CD8-positive, alpha-beta memory T cell (primary cell): ENCODE measurements around the gene SLC12A6. TPM values are rescaled to one million over a fixed set of nuclear protein-coding genes. Genes with fewer than 3 reads are reported as not detected.

ENCODE experiments used
- CTCF ChIA-PET: fragments of 350-600 bp; sonication (Branson Sonifier 250); formaldehyde crosslinking; loops from one replicate; lab custom pipeline; 2021; ENCODE audit warnings: antibody characterized with exemption; lab: Charles Lee
- POLR2A ChIA-PET: fragments of 350-600 bp; sonication (Branson Sonifier 250); formaldehyde crosslinking; loops from one replicate; lab custom pipeline; 2021; ENCODE audit warnings: antibody characterized with exemption; lab: Charles Lee
- DNase-seq, 5 donors: peaks; one replicate each; pipeline versions ENCODE4 v3.0.0 to v3.0.0-alpha.2; 2020 to 2022; ENCODE audit warnings: mixed read lengths in 1 of 5
- H3K27ac ChIP-seq: one replicate; pipeline ENCODE4 v1.7.0; 2013; ENCODE audit warnings: low read depth, mild to moderate bottlenecking, low read length, moderate library complexity
- H3K27me3 ChIP-seq: 2 replicates; pipeline ENCODE4 v1.7.0; 2013; ENCODE audit warnings: low read length, mild to moderate bottlenecking; ENCODE audit not compliant: insufficient read depth, poor library complexity, severe bottlenecking
- H3K36me3 ChIP-seq: 2 replicates; pipeline ENCODE4 v1.7.0; 2013; ENCODE audit warnings: mild to moderate bottlenecking, low read length, moderate library complexity; ENCODE audit not compliant: insufficient read depth
- H3K4me1 ChIP-seq: 2 replicates; pipeline ENCODE4 v1.7.0; 2013; ENCODE audit warnings: mild to moderate bottlenecking, low read length, moderate library complexity; ENCODE audit not compliant: insufficient read depth
- H3K4me3 ChIP-seq: 2 replicates; pipeline ENCODE4 v1.7.0; 2013; ENCODE audit warnings: mild to moderate bottlenecking, low read length
- H3K9me3 ChIP-seq: 2 replicates; pipeline ENCODE4 v1.7.0; 2013; ENCODE audit warnings: mild to moderate bottlenecking, low read length
- H3K27ac Mint-ChIP-seq, 8 donors: one replicate each; pipeline ENCODE4 v1.8.0; 2020 to 2021; ENCODE audit warnings: mixed read lengths in 8 of 8, mild to moderate bottlenecking in 6 of 8, inconsistent platforms in 3 of 8, moderate library complexity in 3 of 8
- H3K27me3 Mint-ChIP-seq, 2 donors: one replicate each; pipeline ENCODE4 v1.8.0; 2020 to 2021; ENCODE audit warnings: mixed read lengths in 2 of 2, mild to moderate bottlenecking in 1 of 2, moderate library complexity in 1 of 2
- H3K36me3 Mint-ChIP-seq, 3 donors: one replicate each; pipeline ENCODE4 v1.8.0; 2020 to 2021; ENCODE audit warnings: mixed read lengths in 3 of 3, inconsistent platforms in 1 of 3, mild to moderate bottlenecking in 1 of 3
- H3K4me1 Mint-ChIP-seq, 3 donors: one replicate each; pipeline ENCODE4 v1.8.0; 2020 to 2021; ENCODE audit warnings: mixed read lengths in 3 of 3, inconsistent platforms in 1 of 3, mild to moderate bottlenecking in 1 of 3
- H3K4me3 Mint-ChIP-seq, 7 donors: one replicate each; pipeline ENCODE4 v1.8.0; 2020 to 2021; ENCODE audit warnings: mixed read lengths in 7 of 7, mild to moderate bottlenecking in 6 of 7, moderate library complexity in 4 of 7, inconsistent platforms in 2 of 7
- H3K9me3 Mint-ChIP-seq, 5 donors: one replicate each; pipeline ENCODE4 v1.8.0; 2020 to 2022; ENCODE audit warnings: mixed read lengths in 5 of 5, mild to moderate bottlenecking in 3 of 5, moderate library complexity in 2 of 5, inconsistent platforms in 1 of 5
- polyA plus RNA-seq: library from polyadenylated mRNA; unstranded; fragments of 300-500 nt; fragmentation: Illumina TruSeq; gene quantifications from one replicate; pipeline ENCODE4 v1.2.3, GENCODE V29; 2021
- total RNA-seq, 2 experiments: library from RNA; stranded (reverse); gene quantifications; one replicate each; pipeline ENCODE4 v1.2.3, GENCODE V29; 2021

SLC12A6 gene
- total and polyA plus RNA-seq, 3 experiments from 2014 or later = 7.1 to 20.6 (median 19.2) TPM

GRCh38 chr15:34304613-34305012 lies 33.0 kb downstream of the SLC12A6 start:
- no peaks in the 10 kb centered on the region for H3K36me3 ChIP-seq
- ChIA-PET CTCF (no interaction called here), POLR2A (no interaction called here)
- H3K4me1 ChIP-seq = no peaks in the 10 kb centered on the region
- Mint-ChIP-seq H3K36me3 (peaks cover 0 to 11% (median 4%) of the 10 kb centered on the region in 3 donors), H3K4me1 (peaks cover 15 to 39% (median 26%) of the 10 kb centered on the region in 3 donors), H3K27me3 (no peaks in the 10 kb centered on the region), H3K27ac (peak overlapping the region in 1 of 8 donors; percentile 2), H3K9me3 (no peaks in the 10 kb centered on the region), H3K4me3 (no peak overlapping the region)
- H3K27ac ChIP-seq = no peak overlapping the region
- H3K4me3 ChIP-seq = no peak overlapping the region
- H3K27me3 ChIP-seq = no peaks in the 10 kb centered on the region
- no peak for DNase-seq
- no peaks in the 10 kb centered on the region for H3K9me3 ChIP-seq

GRCh38 chr15:34301058-34301457 lies 36.5 kb downstream of the SLC12A6 start:
- H3K27me3 ChIP-seq = no peaks in the 10 kb centered on the region
- ChIA-PET POLR2A (no interaction called here), CTCF (no interaction called here)
- DNase-seq = no peak
- Mint-ChIP-seq H3K36me3 (peaks cover 3 to 8% (median 4%) of the 10 kb centered on the region in 3 donors), H3K4me1 (peaks cover 26 to 51% (median 45%) of the 10 kb centered on the region in 3 donors), H3K4me3 (no peak overlapping the region), H3K27ac (no peak overlapping the region), H3K27me3 (no peaks in the 10 kb centered on the region), H3K9me3 (no peaks in the 10 kb centered on the region)
- H3K36me3 ChIP-seq = no peaks in the 10 kb centered on the region
- no peak overlapping the region for H3K27ac ChIP-seq
- no peaks in the 10 kb centered on the region for H3K9me3 ChIP-seq
- H3K4me3 ChIP-seq = no peak overlapping the region
- H3K4me1 ChIP-seq = peaks cover 3% of the 10 kb centered on the region

GRCh38 chr15:34297059-34297458 lies 40.5 kb downstream of the SLC12A6 start:
- ChIA-PET CTCF (no interaction called here), POLR2A (interaction anchor here (0.7 kb wide), 1 partner anchor 31 kb away, joined by 4 read pairs; no protein-coding TSS in a partner anchor)
- Histone ChIP-seq H3K9me3 (no peaks in the 10 kb centered on the region), H3K36me3 (no peaks in the 10 kb centered on the region), H3K27me3 (no peaks in the 10 kb centered on the region), H3K4me3 (no peak overlapping the region), H3K27ac (no peak overlapping the region), H3K4me1 (peaks cover 3% of the 10 kb centered on the region)
- Mint-ChIP-seq H3K4me3 (no peak overlapping the region), H3K9me3 (no peaks in the 10 kb centered on the region), H3K27ac (no peak overlapping the region), H3K4me1 (peaks cover 30 to 40% (median 32%) of the 10 kb centered on the region in 3 donors), H3K27me3 (no peaks in the 10 kb centered on the region), H3K36me3 (peaks cover 3 to 14% (median 4%) of the 10 kb centered on the region in 3 donors)
- no peak for DNase-seq

GRCh38 chr15:34292621-34293020 lies 45.0 kb downstream of the SLC12A6 start:
- Histone ChIP-seq H3K4me3 (no peak overlapping the region), H3K9me3 (no peaks in the 10 kb centered on the region), H3K27ac (no peak overlapping the region), H3K27me3 (no peaks in the 10 kb centered on the region), H3K36me3 (no peaks in the 10 kb centered on the region), H3K4me1 (peaks cover 3% of the 10 kb centered on the region)
- no peaks in the 10 kb centered on the region for H3K27me3 Mint-ChIP-seq
- peaks cover 8 to 18% (median 14%) of the 10 kb centered on the region in 3 donors for H3K4me1 Mint-ChIP-seq
- CTCF ChIA-PET = no interaction called here
- DNase-seq = no peak
- H3K36me3 Mint-ChIP-seq = peaks cover 8 to 23% (median 20%) of the 10 kb centered on the region in 3 donors
- H3K4me3 Mint-ChIP-seq = no peak overlapping the region
- H3K9me3 Mint-ChIP-seq = no peaks in the 10 kb centered on the region
- no peak overlapping the region for H3K27ac Mint-ChIP-seq
- POLR2A ChIA-PET = no interaction called here

GRCh38 chr15:34284937-34285336 lies 52.6 kb downstream of the SLC12A6 start:
- H3K4me3 Mint-ChIP-seq = no peak overlapping the region
- H3K4me3 ChIP-seq = no peak overlapping the region
- POLR2A ChIA-PET = no interaction called here

GRCh38 chr15:34282384-34282783 lies 55.2 kb downstream of the SLC12A6 start:
- Mint-ChIP-seq H3K27me3 (no peaks in the 10 kb centered on the region), H3K27ac (peak overlapping the region in 1 of 8 donors; percentile 40), H3K9me3 (no peaks in the 10 kb centered on the region), H3K36me3 (peaks cover 0 to 6% (median 0%) of the 10 kb centered on the region in 3 donors), H3K4me1 (peaks cover 13 to 26% (median 26%) of the 10 kb centered on the region in 3 donors), H3K4me3 (no peak overlapping the region)
- Histone ChIP-seq H3K9me3 (no peaks in the 10 kb centered on the region), H3K4me1 (peaks cover 7% of the 10 kb centered on the region), H3K36me3 (no peaks in the 10 kb centered on the region), H3K27me3 (no peaks in the 10 kb centered on the region), H3K4me3 (no peak overlapping the region), H3K27ac (no peak overlapping the region)
- DNase-seq = no peak
- ChIA-PET POLR2A (no interaction called here), CTCF (interaction anchor here (1.2 kb wide), 1 partner anchor 31 kb away, joined by 3 read pairs; no protein-coding TSS in a partner anchor)

More at GRCh38 chr15:34284937-34285336, 52.6 kb downstream of the SLC12A6 start:
- Mint-ChIP-seq H3K4me1 (peaks cover 11 to 20% (median 16%) of the 10 kb centered on the region in 3 donors), H3K9me3 (no peaks in the 10 kb centered on the region), H3K36me3 (peaks cover 1 to 15% (median 2%) of the 10 kb centered on the region in 3 donors), H3K27ac (peak overlapping the region in 6 of 8 donors; percentile 6 to 77 (median 24)), H3K27me3 (no peaks in the 10 kb centered on the region)
- CTCF ChIA-PET = no interaction called here
- H3K27ac ChIP-seq = no peak overlapping the region
- H3K4me1 ChIP-seq = peaks cover 7% of the 10 kb centered on the region
- H3K36me3 ChIP-seq = no peaks in the 10 kb centered on the region
- no peak for DNase-seq
- H3K9me3 ChIP-seq = no peaks in the 10 kb centered on the region
- H3K27me3 ChIP-seq = no peaks in the 10 kb centered on the region

GRCh38 chr15:34280193-34280592 lies 57.4 kb downstream of the SLC12A6 start:
- H3K36me3 Mint-ChIP-seq = peaks cover 0 to 6% (median under 1%) of the 10 kb centered on the region in 3 donors
- H3K4me1 Mint-ChIP-seq = peaks cover 9 to 33% (median 28%) of the 10 kb centered on the region in 3 donors
- ChIA-PET POLR2A (no interaction called here), CTCF (no interaction called here)
- H3K36me3 ChIP-seq = no peaks in the 10 kb centered on the region
- peaks cover 1% of the 10 kb centered on the region for H3K4me1 ChIP-seq
- H3K4me3 Mint-ChIP-seq = no peak overlapping the region
- no peaks in the 10 kb centered on the region for H3K9me3 Mint-ChIP-seq
- no peak overlapping the region for H3K27ac ChIP-seq
- DNase-seq = no peak
- H3K27me3 ChIP-seq = no peaks in the 10 kb centered on the region
- no peak overlapping the region for H3K27ac Mint-ChIP-seq
- H3K27me3 Mint-ChIP-seq = no peaks in the 10 kb centered on the region
- no peak overlapping the region for H3K4me3 ChIP-seq
- no peaks in the 10 kb centered on the region for H3K9me3 ChIP-seq

- CTCF ChIA-PET = no interaction called here
- H3K4me3 Mint-ChIP-seq = no peak overlapping the region
Measured at GRCh38 chr15:34279368-34279767, 58.2 kb downstream of the SLC12A6 start.

More at GRCh38 chr15:34279368-34279767, 58.2 kb downstream of the SLC12A6 start:
- peak overlapping the region in 1 of 8 donors; percentile 37 for H3K27ac Mint-ChIP-seq
- H3K36me3 Mint-ChIP-seq = peaks cover 1 to 6% (median 5%) of the 10 kb centered on the region in 3 donors
- no peak overlapping the region for H3K27ac ChIP-seq
- H3K27me3 ChIP-seq = no peaks in the 10 kb centered on the region
- H3K4me1 Mint-ChIP-seq = peaks cover 2 to 26% (median 22%) of the 10 kb centered on the region in 3 donors
- POLR2A ChIA-PET = no interaction called here
- H3K4me1 ChIP-seq = no peaks in the 10 kb centered on the region
- H3K36me3 ChIP-seq = no peaks in the 10 kb centered on the region
- H3K27me3 Mint-ChIP-seq = no peaks in the 10 kb centered on the region
- H3K9me3 Mint-ChIP-seq = no peaks in the 10 kb centered on the region
- no peak overlapping the region for H3K4me3 ChIP-seq
- no peaks in the 10 kb centered on the region for H3K9me3 ChIP-seq
- no peak for DNase-seq
